IMR-90 (cell line): ENCODE measurements around the gene ANTXR1. TPM values are rescaled to one million over a fixed set of nuclear protein-coding genes. Genes with fewer than 3 reads are reported as not detected.

Source experiments
- ATAC-seq: fragments of 200-7000 bp; cut with Tn5 transposase; 2 replicates; pipeline ENCODE4 v1.9.1; 2020; ENCODE audit warnings: low read depth, mild to moderate bottlenecking, moderate library complexity
- BruUV-seq: library from RNA; stranded (reverse); fragments of 400-500 nt; replicated peaks from 2 replicates; lab custom pipeline; 2021; lab: Mats Ljungman, UMichigan
- CTCF ChIA-PET: fragments of 300-600 bp; formaldehyde crosslinking; extraction: SDS; loops from one replicate; lab custom pipeline; 2021; ENCODE audit warnings: antibody characterized with exemption; lab: Yijun Ruan, JAX
- POLR2A ChIA-PET: fragments of 300-600 bp; sonication (Branson Sonifier 250); formaldehyde crosslinking; loops from one replicate; lab custom pipeline; 2022; ENCODE audit warnings: antibody characterized with exemption; ENCODE audit not compliant: unreplicated experiment; lab: Charles Lee
- DNase-seq: peaks from one replicate; pipeline ENCODE4 v3.0.0; 2013
- H2AFZ ChIP-seq: replicated peaks from 2 replicates; pipeline ENCODE3; 2013; ENCODE audit warnings: low read length, mild to moderate bottlenecking; ENCODE audit not compliant: poor library complexity
- H2AK5ac ChIP-seq: 2 replicates; pipeline ENCODE4 v1.6.1; 2013; ENCODE audit warnings: low read depth, low read length, inconsistent platforms
- H2AK9ac ChIP-seq: replicated peaks from 2 replicates; pipeline ENCODE3; 2013; ENCODE audit warnings: mild to moderate bottlenecking, low read depth, low read length, moderate library complexity; ENCODE audit not compliant: poor library complexity
- H2BK120ac ChIP-seq: 2 replicates; pipeline ENCODE4 v1.6.1; 2013; ENCODE audit warnings: low read depth, low read length, inconsistent platforms
- H2BK15ac ChIP-seq: 3 replicates; pipeline ENCODE4 v1.6.1; 2013; ENCODE audit warnings: low read depth, low read length, inconsistent platforms
- H2BK20ac ChIP-seq: 2 replicates; pipeline ENCODE4 v1.6.1; 2013; ENCODE audit warnings: low read depth, mild to moderate bottlenecking, inconsistent platforms, low read length, moderate library complexity
- H2BK5ac ChIP-seq: 2 replicates; pipeline ENCODE4 v1.6.1; 2013; ENCODE audit warnings: mild to moderate bottlenecking, low read depth, low read length, inconsistent platforms; ENCODE audit not compliant: poor library complexity, severe bottlenecking
- H3K14ac ChIP-seq: replicated peaks from 2 replicates; pipeline ENCODE4 v1.6.1; 2013; ENCODE audit warnings: low read depth, low read length, inconsistent platforms
- H3K18ac ChIP-seq: 2 replicates; pipeline ENCODE4 v1.6.1; 2013; ENCODE audit warnings: low read depth, low read length, control low read depth
- H3K23ac ChIP-seq: 2 replicates; pipeline ENCODE4 v1.6.1; 2013; ENCODE audit warnings: low read depth, low read length, inconsistent platforms
- H3K27ac ChIP-seq: 2 replicates; pipeline ENCODE4 v1.5.1; 2013; ENCODE audit warnings: mild to moderate bottlenecking, control low read depth, low read length; ENCODE audit not compliant: insufficient read depth
- H3K27me3 ChIP-seq: 2 replicates; pipeline ENCODE4 v1.6.1; 2013; ENCODE audit warnings: low read length; ENCODE audit not compliant: control insufficient read depth, insufficient read depth
- H3K36me3 ChIP-seq: 2 replicates; pipeline ENCODE4 v1.6.1; 2013; ENCODE audit warnings: low read length, mixed read lengths; ENCODE audit not compliant: control insufficient read depth, insufficient read depth
- H3K4ac ChIP-seq: 2 replicates; pipeline ENCODE4 v1.6.1; 2013; ENCODE audit warnings: low read depth, low read length, inconsistent platforms
- H3K4me1 ChIP-seq: 2 replicates; pipeline ENCODE4 v1.6.1; 2013; ENCODE audit warnings: low read length, mixed read lengths; ENCODE audit not compliant: control insufficient read depth, insufficient read depth
- H3K4me2 ChIP-seq: 2 replicates; pipeline ENCODE4 v1.6.1; 2013; ENCODE audit warnings: low read depth, mild to moderate bottlenecking, control low read depth, low read length, moderate library complexity
- H3K4me3 ChIP-seq: 2 replicates; pipeline ENCODE4 v1.5.1; 2013; ENCODE audit warnings: low read depth, mild to moderate bottlenecking, control low read depth, low read length, moderate library complexity; ENCODE audit not compliant: insufficient read depth
- H3K56ac ChIP-seq: 2 replicates; pipeline ENCODE4 v1.6.1; 2013; ENCODE audit warnings: low read length, inconsistent platforms; ENCODE audit not compliant: insufficient read depth; ENCODE audit errors: extremely low read depth
- H3K79me1 ChIP-seq, 2 experiments: 2 replicates each; pipeline ENCODE4 v1.6.1; 2013; ENCODE audit warnings: low read length in 2 of 2, inconsistent platforms in 1 of 2, low read depth in 1 of 2
- H3K9ac ChIP-seq: 2 replicates; pipeline ENCODE4 v1.6.1; 2013; ENCODE audit warnings: low read depth, low read length, control low read depth
- H3K9me1 ChIP-seq: 2 replicates; pipeline ENCODE4 v1.6.1; 2013; ENCODE audit warnings: low read length, inconsistent platforms; ENCODE audit not compliant: insufficient read depth
- H3K9me3 ChIP-seq: 2 replicates; pipeline ENCODE4 v1.6.1; 2013; ENCODE audit warnings: low read length; ENCODE audit not compliant: control insufficient read depth, insufficient read depth
- H4K20me1 ChIP-seq: 2 replicates; pipeline ENCODE4 v1.6.1; 2013; ENCODE audit warnings: low read length, inconsistent platforms; ENCODE audit not compliant: insufficient read depth
- H4K5ac ChIP-seq: 2 replicates; pipeline ENCODE4 v1.6.1; 2013; ENCODE audit warnings: mild to moderate bottlenecking, low read depth, low read length, control low read depth
- H4K8ac ChIP-seq, 2 experiments: 2 replicates each; pipeline ENCODE4 v1.6.1; 2013; ENCODE audit warnings: low read depth in 2 of 2, low read length in 2 of 2, control low read depth in 1 of 2, inconsistent platforms in 1 of 2
- H4K91ac ChIP-seq: 2 replicates; pipeline ENCODE4 v1.6.1; 2013; ENCODE audit warnings: low read depth, low read length, inconsistent platforms; ENCODE audit not compliant: insufficient read depth
- BHLHE40 ChIP-seq: fragments of 150-350 bp; IDR thresholded peaks from 2 replicates; pipeline ENCODE4 v1.6.1; 2016; ENCODE audit warnings: mild to moderate bottlenecking, low read depth, low read length
- CEBPB ChIP-seq: IDR thresholded peaks from 2 replicates; pipeline ENCODE4 v1.6.1; 2012; ENCODE audit warnings: low read depth, low read length, improper control_type of control experiment
- CHD1 ChIP-seq: IDR thresholded peaks from 2 replicates; pipeline ENCODE4 v1.6.1; 2012; ENCODE audit warnings: low read depth, low read length, improper control_type of control experiment
- FOS ChIP-seq: fragments of 150-350 bp; IDR thresholded peaks from 2 replicates; pipeline ENCODE4 v1.6.1; 2016; ENCODE audit warnings: low read depth, low read length
- MAZ ChIP-seq: IDR thresholded peaks from 2 replicates; pipeline ENCODE4 v1.6.1; 2012; ENCODE audit warnings: low read depth, mild to moderate bottlenecking, low read length, improper control_type of control experiment, moderate library complexity, borderline replicate concordance
- MXI1 ChIP-seq: IDR thresholded peaks from 2 replicates; pipeline ENCODE4 v1.6.1; 2012; ENCODE audit warnings: low read depth, mild to moderate bottlenecking, low read length, moderate library complexity, borderline replicate concordance
- NFE2L2 ChIP-seq: fragments of 150-350 bp; IDR thresholded peaks from 2 replicates; pipeline ENCODE4 v1.6.1; 2016; ENCODE audit warnings: low read depth, mild to moderate bottlenecking, low read length
- POLR2A ChIP-seq: IDR thresholded peaks from 2 replicates; pipeline ENCODE4 v1.6.1; 2012; ENCODE audit warnings: mild to moderate bottlenecking, low read depth, low read length
- RAD21 ChIP-seq: IDR thresholded peaks from 2 replicates; pipeline ENCODE4 v1.6.1; 2012; ENCODE audit warnings: low read length, improper control_type of control experiment
- RCOR1 ChIP-seq: IDR thresholded peaks from 2 replicates; pipeline ENCODE4 v1.6.1; 2012; ENCODE audit warnings: mild to moderate bottlenecking, low read length, improper control_type of control experiment; ENCODE audit not compliant: insufficient replicate concordance
- RFX5 ChIP-seq: IDR thresholded peaks from 2 replicates; pipeline ENCODE4 v1.8.0; 2012; ENCODE audit warnings: low read depth, mild to moderate bottlenecking, low read length, moderate library complexity
- SMC3 ChIP-seq: fragments of 150-350 bp; IDR thresholded peaks from 2 replicates; pipeline ENCODE4 v1.6.1; 2016; ENCODE audit warnings: low read depth, mild to moderate bottlenecking, antibody characterized with exemption, low read length, moderate library complexity
- USF2 ChIP-seq: fragments of 150-350 bp; IDR thresholded peaks from 2 replicates; pipeline ENCODE4 v1.6.1; 2017; ENCODE audit warnings: mild to moderate bottlenecking, antibody characterized with exemption, low read length, low read depth
- WGBS, 2 experiments: methylation state at CpG; one replicate each; pipeline versions ENCODE4 v1.1.5 to v1.1.7; 2013; ENCODE audit warnings: missing lambda C conversion rate in 2 of 2; ENCODE audit not compliant: insufficient read length in 1 of 2; ENCODE audit errors: extremely low coverage in 2 of 2; 5-methylcytosine and 5-hydroxymethylcytosine counted together
- dilution Hi-C: fragments of 300-500 bp; cut with HindIII; formaldehyde crosslinking; loops from one replicate; pipeline ENCODE4 v1.14.3; 2018; ENCODE audit warnings: low sequenced_read_pairs; ENCODE audit not compliant: unreplicated experiment
- in situ Hi-C: fragments of 300-500 bp; cut with MboI; formaldehyde crosslinking; loops from 3 replicates; pipeline ENCODE4 v1.14.3; 2019; ENCODE audit warnings: low sequenced_read_pairs, inconsistent platforms, mixed read lengths
- intact Hi-C: fragments of 100-400 bp; cut with micrococcal nuclease; formaldehyde crosslinking; loops from 2 replicates; pipeline ENCODE4 v1.10.0; 2022
- polyA plus RNA-seq, 3 experiments: library from polyadenylated mRNA; depleted of rRNA; stranded (reverse); fragments of >200 nt; gene quantifications; 2 replicates each; pipeline ENCODE4 v1.2.3, GENCODE V29; 2012; ENCODE audit warnings: low replicate concordance in 1 of 3
- total RNA-seq: library from RNA; depleted of rRNA; stranded (reverse); fragments of >200 nt; gene quantifications from 2 replicates; pipeline ENCODE4 v1.2.3, GENCODE V29; 2012
- TF ChIP-seq, protein P1 (sequence below): conservative IDR thresholded peaks from 2 replicates; pipeline ENCODE4 v1.5.1; 2012; ENCODE audit warnings: mild to moderate bottlenecking, low read depth, low read length, improper control_type of control experiment
- TF ChIP-seq, protein P2 (sequence below): fragments of 150-350 bp; IDR thresholded peaks from 2 replicates; pipeline ENCODE4 v1.6.1; 2016; ENCODE audit warnings: low read depth, mild to moderate bottlenecking, low read length, moderate library complexity, borderline replicate concordance

The ANTXR1 gene
- total and polyA plus RNA-seq, 2 of the 4 experiments (the other 2 are of a cell fraction) = 27.2 to 36.9 TPM

DNA sequence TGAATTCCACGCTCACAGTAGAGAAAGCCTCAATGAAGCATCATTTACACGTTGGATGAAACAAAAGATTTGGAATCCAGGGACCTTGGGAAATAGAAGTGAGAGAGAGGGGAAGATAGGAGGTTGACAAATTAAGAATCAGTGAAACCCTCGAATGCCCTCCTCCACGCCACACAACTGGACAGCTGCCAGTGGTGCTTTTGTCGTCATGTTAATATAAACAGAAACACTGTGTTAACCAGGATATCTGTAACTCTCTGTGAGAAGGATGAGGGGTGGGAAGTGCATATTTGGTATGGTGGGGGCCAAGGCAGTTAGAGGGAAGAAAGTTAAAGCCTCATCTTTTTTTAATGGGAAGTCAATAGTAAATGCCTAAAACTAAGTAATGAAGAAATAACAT lies 265.4 kb downstream of the ANTXR1 start:
- Histone ChIP-seq H3K9me3 (no peaks in the 10 kb centered on the region), H2AK5ac (peak overlapping the region; percentile 85), H2BK5ac (peak overlapping the region; percentile 23), H2BK120ac (peak overlapping the region; percentile 51), H3K23ac (no peak overlapping the region), H2AFZ (peak overlapping the region; percentile 82), H2BK20ac (peak overlapping the region; percentile 18; the same call in 1 of the 2 replicates), H4K8ac (0 out of 4 replicates have a peak overlapping the region, but pooled peaks of 1 of the 2 experiments have one; percentile 45), H3K79me1 (no peaks in the 10 kb centered on the region), H3K4ac (peak overlapping the region; percentile 51; the same call in 1 of the 2 replicates), H4K91ac (peak overlapping the region; percentile 39; the same call in 1 of the 2 replicates), H3K4me3 (no peak overlapping the region), H4K20me1 (no peaks in the 10 kb centered on the region), H2AK9ac (no peak overlapping the region), H3K36me3 (no peaks in the 10 kb centered on the region), H3K56ac (no peak overlapping the region), H3K4me2 (peak overlapping the region; percentile 50), H3K27me3 (no peaks in the 10 kb centered on the region), H3K18ac (no peak overlapping the region), H3K27ac (no peak overlapping the region), H3K9ac (no peak overlapping the region), H3K4me1 (0 out of 2 replicates have a peak, but pooled peaks cover 2% of the 10 kb centered on the region), H4K5ac (peak overlapping the region; percentile 57; the same call in 1 of the 2 replicates), H3K9me1 (peaks cover 3% of the 10 kb centered on the region), H3K14ac (peak overlapping the region; percentile 45; the same call in 1 of the 2 replicates), H2BK15ac (0 out of 3 replicates have a peak overlapping the region, but pooled peaks have one; percentile 54)
- WGBS, 2 experiments = no CpG with 5 or more reads among the region's 5 CpGs
- intact Hi-C loops (no loop called here), dilution Hi-C loops (no loop called here), in situ Hi-C loops (no loop called here)
- BruUV-seq = no TSS peak
- DNase-seq (peak; percentile 57), ATAC-seq (no peak)
- ChIA-PET POLR2A (no interaction called here), CTCF (no interaction called here)
- TF ChIP-seq SMC3 = no peak
- no peak for TF ChIP-seq RAD21
- TF ChIP-seq MAZ = no peak
- TF ChIP-seq FOS = no peak
- no peak for TF ChIP-seq CHD1
- no peak for TF ChIP-seq CEBPB
- TF ChIP-seq MXI1 = no peak
- TF ChIP-seq RFX5 = no peak
- TF ChIP-seq RCOR1 = no peak
- TF ChIP-seq USF2 = no peak
- TF ChIP-seq NFE2L2 = no peak
- TF ChIP-seq POLR2A = no peak
- no peak for TF ChIP-seq BHLHE40
- TF ChIP-seq, protein P1, sequence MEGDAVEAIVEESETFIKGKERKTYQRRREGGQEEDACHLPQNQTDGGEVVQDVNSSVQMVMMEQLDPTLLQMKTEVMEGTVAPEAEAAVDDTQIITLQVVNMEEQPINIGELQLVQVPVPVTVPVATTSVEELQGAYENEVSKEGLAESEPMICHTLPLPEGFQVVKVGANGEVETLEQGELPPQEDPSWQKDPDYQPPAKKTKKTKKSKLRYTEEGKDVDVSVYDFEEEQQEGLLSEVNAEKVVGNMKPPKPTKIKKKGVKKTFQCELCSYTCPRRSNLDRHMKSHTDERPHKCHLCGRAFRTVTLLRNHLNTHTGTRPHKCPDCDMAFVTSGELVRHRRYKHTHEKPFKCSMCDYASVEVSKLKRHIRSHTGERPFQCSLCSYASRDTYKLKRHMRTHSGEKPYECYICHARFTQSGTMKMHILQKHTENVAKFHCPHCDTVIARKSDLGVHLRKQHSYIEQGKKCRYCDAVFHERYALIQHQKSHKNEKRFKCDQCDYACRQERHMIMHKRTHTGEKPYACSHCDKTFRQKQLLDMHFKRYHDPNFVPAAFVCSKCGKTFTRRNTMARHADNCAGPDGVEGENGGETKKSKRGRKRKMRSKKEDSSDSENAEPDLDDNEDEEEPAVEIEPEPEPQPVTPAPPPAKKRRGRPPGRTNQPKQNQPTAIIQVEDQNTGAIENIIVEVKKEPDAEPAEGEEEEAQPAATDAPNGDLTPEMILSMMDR = no peak
- TF ChIP-seq, protein P2, sequence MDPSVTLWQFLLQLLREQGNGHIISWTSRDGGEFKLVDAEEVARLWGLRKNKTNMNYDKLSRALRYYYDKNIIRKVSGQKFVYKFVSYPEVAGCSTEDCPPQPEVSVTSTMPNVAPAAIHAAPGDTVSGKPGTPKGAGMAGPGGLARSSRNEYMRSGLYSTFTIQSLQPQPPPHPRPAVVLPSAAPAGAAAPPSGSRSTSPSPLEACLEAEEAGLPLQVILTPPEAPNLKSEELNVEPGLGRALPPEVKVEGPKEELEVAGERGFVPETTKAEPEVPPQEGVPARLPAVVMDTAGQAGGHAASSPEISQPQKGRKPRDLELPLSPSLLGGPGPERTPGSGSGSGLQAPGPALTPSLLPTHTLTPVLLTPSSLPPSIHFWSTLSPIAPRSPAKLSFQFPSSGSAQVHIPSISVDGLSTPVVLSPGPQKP = no peak
